HG02759 (cell line): ENCODE data around the gene ARHGAP15.
A peak's percentile ranks its signal among the peaks of the same experiment; 100 is the strongest.

Source experiments
- ATAC-seq: cut with Tn5 transposase; IDR thresholded peaks from one replicate; pipeline ENCODE4 v1.9.1; 2021; ENCODE audit warnings: mild to moderate bottlenecking, moderate library complexity; ENCODE audit not compliant: unreplicated experiment

The ARHGAP15 gene

DNA sequence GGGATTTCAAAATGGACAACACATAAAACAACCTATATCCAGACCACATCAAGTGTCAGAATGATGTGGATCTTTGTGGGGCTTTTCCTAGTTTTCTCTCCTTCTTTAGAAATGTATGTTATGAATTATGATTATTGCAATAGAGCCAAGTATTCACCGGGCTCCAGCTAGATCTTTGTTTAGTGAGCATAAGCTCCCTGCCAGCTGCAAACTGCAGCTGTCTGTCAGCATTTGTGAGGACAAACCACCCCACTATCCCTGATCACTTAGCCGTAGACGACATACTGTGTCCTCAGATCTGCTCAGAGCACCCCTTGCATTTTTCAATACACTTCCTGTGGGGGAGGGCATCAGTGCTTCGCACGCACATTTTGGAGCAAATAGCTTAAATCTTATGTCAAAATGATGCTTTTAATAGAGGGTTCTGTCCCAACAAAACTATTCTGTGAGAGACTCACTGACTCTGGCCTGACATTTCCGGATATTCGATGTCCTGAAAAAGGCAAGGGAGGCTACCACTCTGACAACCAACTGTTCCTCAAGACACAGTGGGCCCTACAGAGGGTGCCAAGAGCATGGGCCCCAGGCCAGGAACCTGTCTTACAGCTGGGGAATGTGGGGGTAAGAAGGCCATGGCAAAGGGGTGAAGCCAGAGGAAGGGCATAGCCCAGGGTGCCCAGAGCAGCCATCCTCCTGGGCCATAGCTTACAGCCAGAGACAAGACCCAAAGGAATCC lies 346.0 kb downstream of the ARHGAP15 start:
- ATAC-seq = no peak

DNA sequence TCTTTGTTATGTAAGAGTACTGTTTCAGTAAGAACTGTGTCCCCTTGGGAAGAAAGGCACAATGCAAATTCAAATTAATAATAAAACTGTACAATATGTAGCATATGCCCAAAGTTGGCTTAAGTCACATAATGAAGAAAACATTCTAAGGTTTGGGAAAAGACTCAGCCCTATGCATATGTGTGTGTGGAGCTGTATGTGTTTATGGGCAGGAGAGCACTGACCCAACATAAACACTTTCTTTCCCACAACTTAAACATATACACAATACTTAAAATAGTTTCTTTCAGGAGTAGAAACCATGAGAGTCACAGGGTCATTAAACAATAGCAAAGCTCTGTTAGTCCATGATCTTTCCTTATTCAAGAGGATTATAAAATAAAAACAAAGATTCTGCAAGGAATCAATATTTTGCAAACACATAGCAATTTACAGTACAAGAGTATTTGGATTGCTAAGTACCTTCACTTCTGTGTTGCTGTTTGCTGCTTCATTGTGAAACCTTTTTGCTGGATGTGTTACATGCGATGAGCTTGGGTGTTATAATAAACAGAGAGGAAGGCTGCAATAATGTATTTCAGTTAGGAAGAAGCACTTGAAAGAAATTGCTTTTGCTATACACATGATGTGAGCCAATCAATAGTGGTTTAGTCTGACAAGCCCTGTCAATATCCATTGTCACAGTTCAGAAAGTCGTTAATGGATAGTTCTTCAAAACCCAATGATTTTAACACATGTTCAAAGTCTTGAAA lies 347.3 kb downstream of the ARHGAP15 start:
- ATAC-seq = no peak

DNA sequence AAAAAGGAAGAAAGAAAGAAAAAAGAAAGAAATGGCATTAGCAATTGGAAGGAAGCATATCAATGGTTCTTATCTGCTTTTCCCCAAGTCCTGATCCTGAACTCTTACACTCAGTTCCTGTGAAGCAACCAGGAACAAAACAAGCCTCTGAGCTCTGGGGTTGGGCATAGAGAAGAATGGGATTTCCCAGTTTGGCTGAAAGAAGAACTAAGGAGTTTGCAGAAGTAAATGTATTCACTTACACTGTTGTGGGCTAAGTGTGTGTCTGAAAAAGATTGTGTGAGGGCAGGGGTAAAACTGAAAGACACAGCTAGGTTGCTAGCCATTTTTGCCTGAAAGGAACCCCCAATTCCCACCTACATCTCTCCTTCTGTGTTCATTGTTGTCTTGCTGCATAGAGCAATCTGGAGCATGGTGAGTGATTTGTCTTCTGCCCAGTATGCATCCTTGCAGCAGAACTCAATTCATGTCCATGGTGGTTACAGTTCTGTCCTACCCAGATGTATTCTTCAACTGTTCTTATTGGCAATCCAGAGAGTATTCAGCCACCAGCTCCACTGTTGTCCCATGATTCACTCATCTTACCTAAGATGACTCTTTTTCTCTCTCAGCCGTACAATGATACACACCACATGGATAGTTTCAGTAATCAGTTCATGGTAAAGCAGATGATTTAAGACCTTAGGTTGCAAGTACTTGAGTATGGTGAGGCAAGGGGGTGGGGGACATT lies 348.7 kb downstream of the ARHGAP15 start:
- ATAC-seq = peak; percentile 63

- no peak for ATAC-seq
Measured at GRCh38 chr2:143480086-143480485, 350.9 kb downstream of the ARHGAP15 start.

- no peak for ATAC-seq
Measured at GRCh38 chr2:143480601-143481236, 351.5 kb downstream of the ARHGAP15 start.

- no peak for ATAC-seq
Measured at GRCh38 chr2:143481237-143481623, 352.0 kb downstream of the ARHGAP15 start.

GRCh38 chr2:143481733-143482132 lies 352.5 kb downstream of the ARHGAP15 start:
- ATAC-seq = no peak

DNA sequence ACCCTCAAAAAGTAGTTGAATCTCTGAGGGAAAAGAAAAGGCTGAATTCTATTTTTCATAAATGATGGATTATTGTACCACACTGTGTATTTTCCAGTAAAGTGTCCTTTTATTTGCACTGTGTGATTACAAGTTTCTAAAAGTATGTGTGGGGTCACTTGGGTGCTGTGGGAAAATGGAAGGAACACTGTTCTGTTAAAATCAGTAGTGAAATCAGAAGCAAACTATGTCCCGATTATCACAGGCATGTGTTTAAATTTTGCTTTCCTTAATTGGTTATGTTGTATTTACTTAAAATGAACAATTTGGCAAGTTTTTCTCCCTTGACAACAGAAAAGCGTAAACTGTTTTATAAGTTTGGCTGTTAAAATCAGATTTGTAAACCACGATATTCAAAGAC lies 353.1 kb downstream of the ARHGAP15 start:
- ATAC-seq = no peak

DNA sequence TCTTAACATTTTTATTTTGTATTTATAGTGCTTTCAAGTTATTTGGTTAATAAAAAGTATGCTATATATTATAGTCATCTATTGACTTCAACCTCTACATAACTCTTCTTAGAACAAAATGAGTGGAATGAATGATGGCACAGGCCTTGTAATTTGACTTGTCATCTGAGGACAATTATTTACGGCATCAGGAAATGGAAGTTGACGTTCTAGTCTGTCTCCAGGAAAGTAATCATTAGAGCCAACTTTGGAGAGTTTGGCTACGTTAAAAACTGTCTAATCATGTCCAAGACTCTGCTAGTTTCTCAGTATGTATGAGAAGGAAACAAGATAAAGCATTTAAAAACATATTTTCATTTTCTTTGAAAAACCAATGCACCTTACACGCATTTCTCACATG lies 353.6 kb downstream of the ARHGAP15 start:
- no peak for ATAC-seq

DNA sequence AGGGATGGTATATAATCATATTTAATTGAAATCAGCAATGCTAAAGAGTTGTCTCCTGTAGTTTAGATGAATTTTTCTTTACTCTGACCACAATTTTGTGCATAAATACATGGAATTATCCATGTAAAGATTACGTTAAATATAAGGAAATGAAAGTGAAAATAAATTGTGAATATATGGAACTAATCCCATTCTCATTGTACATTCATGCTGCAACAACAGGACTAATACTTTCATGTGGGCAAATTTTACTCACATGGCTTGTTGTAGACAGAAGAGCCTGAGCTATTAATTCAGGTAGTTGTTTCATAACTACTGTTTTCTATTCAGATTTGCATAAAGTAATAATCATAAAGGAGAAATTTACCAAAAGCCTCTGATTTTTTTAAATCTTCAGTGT lies 357.8 kb downstream of the ARHGAP15 start:
- ATAC-seq = no peak

DNA sequence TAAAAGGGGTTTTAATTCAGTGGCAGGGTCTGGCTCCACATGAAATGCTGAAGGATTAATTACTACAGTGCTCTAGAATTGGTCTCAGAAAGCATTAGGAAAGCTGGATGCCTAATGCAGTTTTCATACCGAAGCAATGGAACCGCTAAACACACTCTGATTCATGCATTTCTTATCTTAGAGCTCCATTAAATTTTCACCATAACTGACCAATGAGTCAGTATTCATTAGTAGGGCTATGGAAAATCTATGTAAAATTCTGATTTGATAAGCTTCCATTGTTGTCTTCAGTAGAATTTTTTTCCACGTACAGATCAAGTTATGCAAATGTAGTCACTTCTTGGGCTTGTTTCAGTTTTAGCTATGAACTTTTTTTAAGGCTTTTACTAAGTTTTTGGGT lies 359.9 kb downstream of the ARHGAP15 start:
- ATAC-seq = no peak

- ATAC-seq = no peak
Measured at GRCh38 chr2:143491131-143491530, 361.9 kb downstream of the ARHGAP15 start.

DNA sequence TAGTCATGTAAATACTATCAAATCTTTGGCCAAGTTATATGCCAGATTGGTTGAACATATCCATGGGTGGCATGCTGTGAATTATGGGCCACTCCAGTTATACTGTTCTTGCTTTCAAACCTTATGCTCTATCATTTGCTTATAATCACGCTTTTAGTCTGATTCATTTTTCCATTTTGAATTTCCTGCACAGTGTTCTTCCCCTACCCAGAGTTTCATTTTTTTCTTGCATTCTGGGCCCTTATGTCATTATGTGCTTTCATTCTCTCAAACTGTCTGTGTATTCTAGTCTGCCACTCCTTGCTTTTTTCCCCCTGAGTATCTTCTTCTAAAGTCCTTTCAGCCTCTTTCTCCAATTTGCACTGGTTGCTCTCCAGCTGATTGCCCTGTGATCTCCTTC lies 364.1 kb downstream of the ARHGAP15 start:
- ATAC-seq = no peak

DNA sequence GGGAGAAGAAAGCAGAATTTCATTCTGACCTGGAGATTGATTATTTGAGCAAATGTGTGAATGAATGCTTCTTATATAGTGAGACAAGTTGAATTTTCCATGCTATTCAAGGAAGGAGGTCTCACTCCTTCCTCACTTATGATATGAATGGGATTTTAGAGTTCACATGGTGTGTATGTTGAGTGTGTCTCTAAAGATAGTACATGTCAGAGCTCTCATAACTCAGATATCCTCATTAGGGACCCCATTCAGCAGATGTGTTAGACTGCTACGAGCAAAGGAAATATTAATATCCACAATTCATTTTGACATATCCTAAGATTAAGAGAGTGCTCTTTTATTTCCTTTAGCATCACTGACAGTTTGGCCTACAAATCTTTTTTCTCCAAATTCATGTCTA lies 368.5 kb downstream of the ARHGAP15 start:
- no peak for ATAC-seq

- no peak for ATAC-seq
Measured at GRCh38 chr2:143498496-143498895, 369.3 kb downstream of the ARHGAP15 start.

- no peak for ATAC-seq
Measured at GRCh38 chr2:143499061-143499460, 369.8 kb downstream of the ARHGAP15 start.

- ATAC-seq = no peak
Measured at GRCh38 chr2:143501106-143501676, 372.0 kb downstream of the ARHGAP15 start.

DNA sequence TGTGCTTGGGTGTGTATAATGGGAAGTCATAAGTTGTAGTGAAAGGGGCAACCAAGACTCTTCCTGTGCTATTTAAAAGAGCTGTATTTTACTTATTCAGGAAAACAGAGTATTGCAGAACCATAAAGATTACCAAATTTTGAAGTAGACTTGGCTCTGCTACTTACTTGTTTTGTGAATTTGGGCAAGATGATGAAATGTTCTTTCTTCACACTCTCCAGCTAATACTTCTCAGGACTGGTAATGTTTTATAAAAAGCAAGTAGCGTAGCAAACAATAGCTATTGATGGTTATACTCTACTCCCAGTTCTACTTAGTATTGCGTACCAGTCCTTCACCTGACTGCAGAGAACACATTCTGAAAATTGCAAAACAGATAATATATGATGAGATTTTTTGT lies 374.1 kb downstream of the ARHGAP15 start:
- ATAC-seq = no peak

GRCh38 chr2:143504397-143504796 lies 375.2 kb downstream of the ARHGAP15 start:
- no peak for ATAC-seq

DNA sequence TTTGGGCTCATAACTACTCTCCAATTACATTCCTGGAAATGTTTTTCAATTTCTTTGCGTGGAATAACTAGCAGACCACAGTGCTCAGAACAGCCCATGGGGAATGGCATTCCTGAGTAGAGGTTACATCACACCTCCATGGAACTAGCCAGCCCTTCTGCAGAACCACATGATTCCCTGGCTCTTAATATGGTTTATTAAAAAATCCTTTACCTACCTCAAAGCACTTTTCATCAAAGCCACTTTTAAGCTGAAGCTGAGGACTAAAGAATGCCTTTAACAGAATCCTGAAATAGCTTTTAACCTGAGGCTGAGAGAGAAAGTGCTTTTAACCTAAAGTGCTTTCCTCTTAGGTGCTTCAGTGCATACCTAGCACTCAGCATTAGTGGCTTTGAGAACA lies 376.3 kb downstream of the ARHGAP15 start:
- no peak for ATAC-seq

GRCh38 chr2:143513081-143513480 lies 383.9 kb downstream of the ARHGAP15 start:
- ATAC-seq = peak; percentile 86
